Brain microvascular endothelial cell (primary cell): Measurements from ENCODE around the gene SSPN.
A peak's percentile ranks its signal among the peaks of the same experiment; 100 is the strongest.

ENCODE experiments used
- DNase-seq: peaks from one replicate; pipeline ENCODE4 v3.0.0-alpha.2; 2020
- H3K27ac ChIP-seq: fragments of 250-450 bp; sonication (Bioruptor Pico); 2 replicates; pipeline ENCODE4 v1.5.1; 2020; ENCODE audit warnings: mild to moderate bottlenecking, moderate library complexity
- H3K27me3 ChIP-seq: fragments of 250-450 bp; sonication (Bioruptor Pico); replicated peaks from 2 replicates; pipeline ENCODE4 v1.5.1; 2020; ENCODE audit warnings: mild to moderate bottlenecking
- H3K36me3 ChIP-seq: fragments of 250-450 bp; sonication (Bioruptor Pico); replicated peaks from 2 replicates; pipeline ENCODE4 v1.5.1; 2020; ENCODE audit warnings: mild to moderate bottlenecking
- H3K4me3 ChIP-seq: 2 replicates; pipeline ENCODE4 v1.5.1; 2011; ENCODE audit warnings: low read depth, mild to moderate bottlenecking, control low read depth, low read length, moderate library complexity
- CTCF ChIP-seq: IDR thresholded peaks from 2 replicates; pipeline ENCODE4 v1.5.1; 2011; ENCODE audit warnings: low read depth, mild to moderate bottlenecking, moderate library complexity, low read length, control low read depth, inconsistent platforms; ENCODE audit errors: missing control alignments
- in situ Hi-C: cut with HindIII; loops from 2 replicates; pipeline ENCODE4 v1.10.0; 2017; ENCODE audit warnings: low sequenced_read_pairs, low pct_ligation_motif_present

SSPN gene

GRCh38 chr12:26274441-26275312 lies 79.3 kb downstream of the SSPN start:
- H3K36me3 ChIP-seq = no peaks in the 10 kb centered on the region
- TF ChIP-seq CTCF = peak; percentile 65
- H3K27ac ChIP-seq = peak overlapping the region; percentile 98
- H3K4me3 ChIP-seq = no peak overlapping the region
- H3K27me3 ChIP-seq = no peaks in the 10 kb centered on the region
- peak; percentile 99 for DNase-seq
- in situ Hi-C loops = no loop called here

- DNase-seq = peak; percentile 32
- H3K36me3 ChIP-seq = no peaks in the 10 kb centered on the region
- no peaks in the 10 kb centered on the region for H3K27me3 ChIP-seq
- H3K4me3 ChIP-seq = no peak overlapping the region
- peak overlapping the region; percentile 98 for H3K27ac ChIP-seq
- in situ Hi-C loops = no loop called here
- no peak for TF ChIP-seq CTCF
Observed at GRCh38 chr12:26275313-26276131, 80.1 kb downstream of the SSPN start.

GRCh38 chr12:26276709-26277108 lies 81.3 kb downstream of the SSPN start:
- Histone ChIP-seq H3K4me3 (no peak overlapping the region), H3K36me3 (no peaks in the 10 kb centered on the region), H3K27ac (no peak overlapping the region), H3K27me3 (no peaks in the 10 kb centered on the region)
- no peak for TF ChIP-seq CTCF
- in situ Hi-C loops = no loop called here
- DNase-seq = no peak

- no peak for TF ChIP-seq CTCF
- Histone ChIP-seq H3K4me3 (no peak overlapping the region), H3K27ac (no peak overlapping the region), H3K36me3 (no peaks in the 10 kb centered on the region), H3K27me3 (no peaks in the 10 kb centered on the region)
- in situ Hi-C loops = no loop called here
- DNase-seq = no peak
Observed at GRCh38 chr12:26277506-26278246, 82.3 kb downstream of the SSPN start.

- Histone ChIP-seq H3K36me3 (no peaks in the 10 kb centered on the region), H3K27ac (no peak overlapping the region), H3K27me3 (no peaks in the 10 kb centered on the region), H3K4me3 (no peak overlapping the region)
- no peak for TF ChIP-seq CTCF
- in situ Hi-C loops = no loop called here
- no peak for DNase-seq
Observed at GRCh38 chr12:26278266-26278665, 82.9 kb downstream of the SSPN start.
